ENCODE measurements around the gene DLG2.

DLG2 gene

GRCh38 chr11:84097186-84097585 lies 1530.0 kb downstream of the DLG2 start:
- TF ChIP-seq TAF1 (IDR thresholded peaks at IDR 0.05; ENCODE audit: low read depth, low read length) (no peak), SPI1 (IDR thresholded peaks at IDR 0.05; ENCODE audit: low read depth, low read length) (no peak), PAX5 (IDR thresholded peaks at IDR 0.05; ENCODE audit: insufficient read depth, low read length, severe bottlenecking) (no peak), POLR2A (IDR thresholded peaks at IDR 0.05; ENCODE audit: low read depth, low read length) (no peak), POU2F2 (IDR thresholded peaks at IDR 0.05; ENCODE audit: low read depth, low read length) (no peak), POLR2AphosphoS5 (IDR thresholded peaks at IDR 0.05; ENCODE audit: low read depth, low read length) (no peak)
- no peak for FAIRE-seq
- DNase-seq (ENCODE audit: insufficient read length, low spot score): no peak

- no peak for DNase-seq (ENCODE audit: insufficient read length, low spot score)
- no peak for TF ChIP-seq SPI1 (IDR thresholded peaks at IDR 0.05; ENCODE audit: low read depth, low read length)
- TF ChIP-seq POLR2A (IDR thresholded peaks at IDR 0.05; ENCODE audit: low read depth, low read length): no peak
- no peak for TF ChIP-seq PAX5 (IDR thresholded peaks at IDR 0.05; ENCODE audit: insufficient read depth, low read length, severe bottlenecking)
- no peak for TF ChIP-seq POU2F2 (IDR thresholded peaks at IDR 0.05; ENCODE audit: low read depth, low read length)
- TF ChIP-seq TAF1 (IDR thresholded peaks at IDR 0.05; ENCODE audit: low read depth, low read length): no peak
- TF ChIP-seq POLR2AphosphoS5 (IDR thresholded peaks at IDR 0.05; ENCODE audit: low read depth, low read length): no peak
- no peak for FAIRE-seq
Measured at GRCh38 chr11:84091212-84091986, 1535.7 kb downstream of the DLG2 start.

- TF ChIP-seq POU2F2 (IDR thresholded peaks at IDR 0.05; ENCODE audit: low read depth, low read length) (no peak), TAF1 (IDR thresholded peaks at IDR 0.05; ENCODE audit: low read depth, low read length) (no peak)
- no peak for DNase-seq (ENCODE audit: insufficient read length, low spot score)
- FAIRE-seq: no peak
Measured at GRCh38 chr11:84089072-84090057, 1537.8 kb downstream of the DLG2 start.

GRCh38 chr11:84071851-84072250 lies 1555.3 kb downstream of the DLG2 start:
- TF ChIP-seq POLR2AphosphoS5 (IDR thresholded peaks at IDR 0.05; ENCODE audit: low read depth, low read length) (no peak), TAF1 (IDR thresholded peaks at IDR 0.05; ENCODE audit: low read depth, low read length) (no peak), POLR2A (IDR thresholded peaks at IDR 0.05; ENCODE audit: low read depth, low read length) (no peak), POU2F2 (IDR thresholded peaks at IDR 0.05; ENCODE audit: low read depth, low read length) (no peak), PAX5 (IDR thresholded peaks at IDR 0.05; ENCODE audit: insufficient read depth, low read length, severe bottlenecking) (no peak), SPI1 (IDR thresholded peaks at IDR 0.05; ENCODE audit: low read depth, low read length) (no peak)
- no peak for DNase-seq (ENCODE audit: insufficient read length, low spot score)
- FAIRE-seq: no peak

GRCh38 chr11:84069048-84069447 lies 1558.1 kb downstream of the DLG2 start:
- no peak for TF ChIP-seq TAF1 (IDR thresholded peaks at IDR 0.05; ENCODE audit: low read depth, low read length)
- TF ChIP-seq PAX5 (IDR thresholded peaks at IDR 0.05; ENCODE audit: insufficient read depth, low read length, severe bottlenecking): no peak
- no peak for TF ChIP-seq POLR2A (IDR thresholded peaks at IDR 0.05; ENCODE audit: low read depth, low read length)
- TF ChIP-seq POLR2AphosphoS5 (IDR thresholded peaks at IDR 0.05; ENCODE audit: low read depth, low read length): no peak
- TF ChIP-seq POU2F2 (IDR thresholded peaks at IDR 0.05; ENCODE audit: low read depth, low read length): no peak
- TF ChIP-seq SPI1 (IDR thresholded peaks at IDR 0.05; ENCODE audit: low read depth, low read length): no peak
- DNase-seq (ENCODE audit: insufficient read length, low spot score) (no peak), FAIRE-seq (no peak)

- FAIRE-seq: no peak
- TF ChIP-seq SPI1 (IDR thresholded peaks at IDR 0.05; ENCODE audit: low read depth, low read length) (no peak), PAX5 (IDR thresholded peaks at IDR 0.05; ENCODE audit: insufficient read depth, low read length, severe bottlenecking) (no peak), POLR2AphosphoS5 (IDR thresholded peaks at IDR 0.05; ENCODE audit: low read depth, low read length) (no peak), TAF1 (IDR thresholded peaks at IDR 0.05; ENCODE audit: low read depth, low read length) (no peak), POU2F2 (IDR thresholded peaks at IDR 0.05; ENCODE audit: low read depth, low read length) (no peak), POLR2A (IDR thresholded peaks at IDR 0.05; ENCODE audit: low read depth, low read length) (no peak)
- no peak for DNase-seq (ENCODE audit: insufficient read length, low spot score)
Measured at GRCh38 chr11:84061726-84062125, 1565.4 kb downstream of the DLG2 start.

- TF ChIP-seq SPI1 (IDR thresholded peaks at IDR 0.05; ENCODE audit: low read depth, low read length): no peak
Measured at GRCh38 chr11:84056653-84057376, 1570.3 kb downstream of the DLG2 start.

GRCh38 chr11:84045146-84045545 lies 1582.0 kb downstream of the DLG2 start:
- TF ChIP-seq POU2F2 (IDR thresholded peaks at IDR 0.05; ENCODE audit: low read depth, low read length) (no peak), PAX5 (IDR thresholded peaks at IDR 0.05; ENCODE audit: insufficient read depth, low read length, severe bottlenecking) (no peak), TAF1 (IDR thresholded peaks at IDR 0.05; ENCODE audit: low read depth, low read length) (no peak), POLR2A (IDR thresholded peaks at IDR 0.05; ENCODE audit: low read depth, low read length) (no peak), SPI1 (IDR thresholded peaks at IDR 0.05; ENCODE audit: low read depth, low read length) (no peak), POLR2AphosphoS5 (IDR thresholded peaks at IDR 0.05; ENCODE audit: low read depth, low read length) (no peak)
- DNase-seq (ENCODE audit: insufficient read length, low spot score): no peak
- no peak for FAIRE-seq

More at GRCh38 chr11:84056653-84057376, 1570.3 kb downstream of the DLG2 start:
- no peak for FAIRE-seq
- DNase-seq (ENCODE audit: insufficient read length, low spot score): no peak

- no peak for DNase-seq (ENCODE audit: insufficient read length, low spot score)
- no peak for FAIRE-seq
Measured at GRCh38 chr11:84044706-84045105, 1582.4 kb downstream of the DLG2 start.

More at GRCh38 chr11:84044706-84045105, 1582.4 kb downstream of the DLG2 start:
- no peak for TF ChIP-seq TAF1 (IDR thresholded peaks at IDR 0.05; ENCODE audit: low read depth, low read length)
- TF ChIP-seq SPI1 (IDR thresholded peaks at IDR 0.05; ENCODE audit: low read depth, low read length): no peak
- TF ChIP-seq POU2F2 (IDR thresholded peaks at IDR 0.05; ENCODE audit: low read depth, low read length): no peak
- TF ChIP-seq PAX5 (IDR thresholded peaks at IDR 0.05; ENCODE audit: insufficient read depth, low read length, severe bottlenecking): no peak
- no peak for TF ChIP-seq POLR2AphosphoS5 (IDR thresholded peaks at IDR 0.05; ENCODE audit: low read depth, low read length)
- TF ChIP-seq POLR2A (IDR thresholded peaks at IDR 0.05; ENCODE audit: low read depth, low read length): no peak

Measured in GM12891 (cell line).